Activated T-helper 1 cell treated with anti-CD3 and anti-CD28 coated beads, Interleukin-12 subunit alpha, Interleukin-12 subunit beta, Interleukin-2, Interleukin-4 antibody, amounts not matched to agents 30 ng/mL and 10 ng/mL and 1 ng/mL, durations not matched to agents 14 hours and 24 hours and 36 hours (primary cell): ENCODE results near the gene OR2C1. TPM values are rescaled to one million over a fixed set of nuclear protein-coding genes. Genes with fewer than 3 reads are reported as not detected.
A peak's percentile ranks its signal among the peaks of the same experiment; 100 is the strongest.

Experiments
- DNase-seq: peaks from one replicate; pipeline ENCODE4 v3.0.0; 2021; ENCODE audit warnings: low spot score
- H3K27ac Mint-ChIP-seq: one replicate; pipeline ENCODE4 v1.8.0; 2021; ENCODE audit warnings: mild to moderate bottlenecking, mixed read lengths
- H3K27me3 Mint-ChIP-seq: one replicate; pipeline ENCODE4 v1.8.0; 2022; ENCODE audit warnings: mild to moderate bottlenecking, moderate library complexity, mixed read lengths; ENCODE audit not compliant: insufficient read depth
- H3K36me3 Mint-ChIP-seq: one replicate; pipeline ENCODE4 v1.8.0; 2021; ENCODE audit warnings: low read depth, mixed read lengths
- H3K4me1 Mint-ChIP-seq: one replicate; pipeline ENCODE4 v1.8.0; 2021; ENCODE audit warnings: low read depth, mixed read lengths
- H3K4me3 Mint-ChIP-seq: one replicate; pipeline ENCODE4 v1.8.0; 2021; ENCODE audit warnings: mild to moderate bottlenecking, moderate library complexity, mixed read lengths
- H3K9me3 Mint-ChIP-seq: one replicate; pipeline ENCODE4 v1.8.0; 2021; ENCODE audit warnings: mixed read lengths
- intact Hi-C: fragments of 100-400 bp; cut with micrococcal nuclease; formaldehyde crosslinking; loops from one replicate; pipeline ENCODE4 v1.15.1; 2024
- total RNA-seq: library from RNA; stranded (reverse); gene quantifications from 2 replicates; pipeline ENCODE4 v1.2.3, GENCODE V29; 2022

The OR2C1 gene
- total RNA-seq, 1 donor from 2014 or later, result not detected

DNA sequence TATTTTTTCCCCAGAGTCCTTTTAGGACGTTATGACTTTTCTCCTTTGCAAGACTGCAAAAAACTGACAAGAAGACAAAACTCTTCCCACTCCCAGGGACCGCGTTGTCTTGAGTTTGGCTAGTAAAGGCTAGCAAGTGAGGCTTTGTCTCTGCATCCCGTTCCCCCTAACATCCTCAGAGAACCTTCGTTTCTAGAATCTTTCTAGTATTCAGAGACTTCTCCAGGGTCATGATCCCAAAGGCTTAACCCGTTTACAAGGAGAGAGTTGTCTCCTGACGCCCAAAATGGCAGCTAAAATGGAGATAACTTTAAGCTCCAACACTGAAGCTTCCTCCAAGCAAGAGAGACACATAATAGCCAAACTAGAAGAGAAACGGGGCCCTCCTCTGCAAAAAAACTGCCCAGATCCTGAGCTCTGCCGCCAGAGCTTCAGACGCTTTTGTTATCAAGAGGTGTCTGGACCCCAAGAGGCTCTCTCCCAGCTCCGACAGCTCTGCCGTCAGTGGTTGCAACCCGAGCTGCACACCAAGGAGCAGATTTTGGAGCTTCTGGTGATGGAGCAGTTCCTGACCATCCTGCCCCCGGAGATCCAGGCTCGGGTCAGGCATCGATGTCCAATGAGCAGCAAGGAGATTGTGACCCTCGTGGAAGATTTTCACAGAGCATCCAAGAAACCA lies 46.2 kb downstream of the OR2C1 start:
- Mint-ChIP-seq H3K9me3 (peaks cover 50% of the 10 kb centered on the region), H3K27ac (peak overlapping the region; percentile 78), H3K4me3 (peak overlapping the region; percentile 96), H3K36me3 (peaks cover 62% of the 10 kb centered on the region), H3K27me3 (no peaks in the 10 kb centered on the region), H3K4me1 (peaks cover 7% of the 10 kb centered on the region)
- DNase-seq, result no peak
- intact Hi-C loops, result loop anchor here (1.0 to 10.0 kb wide), 10 partner anchors 37 to 867 kb away; partner anchors contain the start of genes CEMP1, NAA60, OR1F1 and PDPK1

Other genes starting within 250 kb of the OR2C1 start
- gene ZNF205, start 243.3 kb upstream of the OR2C1 start, total RNA-seq, result 0.15 and 0.39 TPM in 2 replicates
- gene ZNF213, start 220.9 kb upstream of the OR2C1 start, total RNA-seq, result 9.6 and 12.4 TPM in 2 replicates
- not detected in 2 replicates for gene OR1F1, start 167.7 kb upstream of the OR2C1 start, total RNA-seq
- gene ZNF200, start 120.7 kb upstream of the OR2C1 start, total RNA-seq, result 13.6 and 15.8 TPM in 2 replicates
- not detected in 2 replicates for gene MEFV, start 99.3 kb upstream of the OR2C1 start, total RNA-seq
- 25.5 and 27.8 TPM in 2 replicates for gene ZNF263, start 72.4 kb upstream of the OR2C1 start, total RNA-seq
- gene TIGD7, start 50.5 kb upstream of the OR2C1 start, total RNA-seq, result 2.0 and 3.1 TPM in 2 replicates
- gene ZNF75A, start 50.4 kb upstream of the OR2C1 start, total RNA-seq, result 26.5 and 27.6 TPM in 2 replicates
- gene ZSCAN32, start 45.1 kb downstream of the OR2C1 start, total RNA-seq, result 14.3 and 19.4 TPM in 2 replicates
- 9.9 and 10.6 TPM in 2 replicates for gene ZNF174, start 45.3 kb downstream of the OR2C1 start, total RNA-seq
- 2.6 TPM in 2 replicates for gene ZNF597, start 87.6 kb downstream of the OR2C1 start, total RNA-seq
- 35.4 and 38.3 TPM in 2 replicates for gene NAA60, start 87.8 kb downstream of the OR2C1 start, total RNA-seq
- not detected in 2 replicates for gene C16orf90, start 139.6 kb downstream of the OR2C1 start, total RNA-seq
- 20.0 and 21.2 TPM in 2 replicates for gene CLUAP1, start 145.1 kb downstream of the OR2C1 start, total RNA-seq
- gene NLRC3, start 221.5 kb downstream of the OR2C1 start, total RNA-seq, result 21.8 and 24.4 TPM in 2 replicates